Measurements from ENCODE around the gene MST1.

MST1 gene

DNA sequence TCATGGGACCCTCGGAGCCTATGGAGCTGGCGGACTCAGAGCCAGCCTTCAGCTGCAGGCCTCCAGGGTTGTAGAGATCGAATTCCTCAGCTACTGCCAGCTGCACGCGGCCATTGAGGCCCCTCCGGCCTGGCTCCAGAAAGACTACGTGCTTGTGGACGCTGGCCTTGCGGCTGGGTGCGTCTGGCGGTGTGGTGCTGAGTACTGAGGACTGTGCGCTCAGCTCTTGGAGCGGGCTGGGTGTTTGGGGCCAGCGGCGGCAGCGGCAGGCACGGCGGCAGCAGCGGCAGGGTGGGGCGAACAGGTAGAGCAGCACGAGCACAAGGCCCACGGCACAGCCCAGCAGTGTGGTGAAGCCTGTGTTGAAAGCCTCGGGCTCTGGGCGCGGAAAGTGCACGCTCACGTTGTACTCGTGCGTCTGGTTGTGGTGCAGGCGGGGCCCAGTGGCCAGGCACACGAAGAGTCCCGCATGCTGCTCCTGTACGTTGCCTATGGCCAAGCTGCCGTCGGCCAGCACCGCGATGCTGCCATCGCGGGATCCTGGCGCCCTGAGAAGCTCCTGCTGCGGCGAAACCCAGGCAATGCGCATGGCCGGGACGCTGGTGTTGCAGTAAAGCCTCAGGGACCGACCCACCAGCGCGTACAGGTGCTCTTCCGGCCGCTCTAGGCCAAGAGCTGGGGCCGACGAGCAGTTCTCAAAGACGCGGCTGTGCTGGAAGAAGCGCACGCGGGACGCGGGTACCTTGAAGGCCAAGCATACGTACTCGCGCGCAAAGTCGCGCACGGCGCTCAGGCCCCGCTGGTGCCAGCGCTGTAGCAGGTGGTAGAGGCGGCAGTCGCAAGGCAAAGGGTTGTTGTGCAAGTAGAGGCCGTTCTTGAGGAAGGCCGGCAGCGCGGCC, 28.9 kb upstream of the MST1 start:
- no peak for DNase-seq

DNA sequence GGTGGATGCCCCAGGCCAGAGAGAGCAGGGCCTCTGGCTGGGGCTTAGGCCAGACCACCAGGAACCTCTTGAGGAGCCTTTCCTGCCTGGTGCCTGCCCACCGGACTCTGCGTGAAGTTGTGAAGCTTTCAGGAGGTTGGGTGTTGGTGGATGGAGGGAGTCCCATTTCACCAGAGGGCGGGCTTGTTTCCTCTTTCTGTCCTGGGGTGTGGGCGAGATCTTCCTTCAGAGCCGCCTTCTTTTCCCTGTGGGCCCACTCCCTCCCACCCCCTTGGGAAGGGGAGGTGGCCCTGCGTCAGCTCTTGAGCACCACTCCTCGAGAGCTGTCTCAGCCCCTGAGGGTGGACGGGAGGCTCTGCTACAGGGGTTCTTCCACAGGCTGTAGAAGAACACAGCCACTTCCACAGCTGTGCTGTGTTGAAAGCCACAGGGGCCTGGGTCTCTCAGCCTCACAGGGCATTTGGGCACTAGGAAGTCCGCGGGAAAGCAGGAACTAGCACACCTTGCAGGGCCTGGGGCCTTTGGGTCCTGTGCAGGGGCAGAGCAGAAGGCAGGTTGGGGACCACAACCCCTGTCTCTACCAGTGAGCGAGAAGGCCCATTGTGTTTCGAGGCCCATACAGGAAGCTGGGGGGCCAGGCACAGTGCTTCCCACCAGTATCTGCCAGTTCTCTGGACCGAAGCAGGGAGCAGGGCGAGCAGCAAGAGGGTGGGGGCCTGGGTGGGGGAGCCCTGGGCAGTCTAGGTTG, 28.1 kb upstream of the MST1 start:
- no peak for DNase-seq

DNA sequence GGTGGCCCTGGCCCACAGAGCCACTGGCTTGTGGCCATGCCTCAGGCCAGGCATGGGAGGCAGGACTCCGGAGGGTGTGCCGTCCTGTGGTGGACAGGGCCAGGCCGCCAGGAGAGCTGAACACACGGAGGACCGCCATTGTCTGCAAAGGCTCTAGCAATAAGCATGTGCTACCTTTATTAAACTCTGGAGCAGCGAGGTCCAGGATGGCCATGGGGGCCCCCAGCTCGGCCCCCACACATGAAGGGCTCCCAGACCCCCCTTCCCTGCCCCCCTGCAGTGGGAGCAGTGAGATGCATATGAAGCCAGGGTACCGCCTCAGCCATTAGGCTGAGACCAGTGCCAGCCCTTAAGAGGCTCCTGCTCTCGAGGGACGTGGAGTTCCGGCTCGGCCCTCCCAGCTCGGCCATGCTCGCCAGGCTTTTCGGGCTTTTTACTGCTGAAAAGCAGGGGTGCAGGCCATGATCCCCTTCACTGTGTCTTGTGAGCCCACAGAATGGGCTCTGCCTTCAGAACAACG, 27.5 kb upstream of the MST1 start:
- no peak for DNase-seq

DNA sequence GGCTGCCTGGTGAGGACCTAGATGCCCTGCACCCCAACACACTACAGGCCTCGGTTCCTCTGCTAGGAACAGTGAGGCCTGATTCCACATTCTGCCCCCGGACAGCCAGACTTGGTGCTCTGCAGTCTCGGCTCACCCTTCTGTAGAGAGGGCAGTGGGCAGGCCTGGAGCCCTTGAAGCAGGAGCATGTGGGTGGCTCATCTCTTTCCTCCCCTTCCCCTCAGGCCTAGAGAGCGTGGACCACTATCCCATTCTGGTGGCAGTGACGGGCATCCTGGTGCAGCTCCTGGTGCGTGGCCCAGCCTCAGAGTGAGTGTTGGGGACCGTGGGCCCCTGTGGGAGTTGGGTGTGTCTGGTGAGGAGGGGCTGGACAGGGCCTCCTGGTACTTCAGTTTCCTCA, 26.9 kb upstream of the MST1 start:
- no peak for DNase-seq

DNA sequence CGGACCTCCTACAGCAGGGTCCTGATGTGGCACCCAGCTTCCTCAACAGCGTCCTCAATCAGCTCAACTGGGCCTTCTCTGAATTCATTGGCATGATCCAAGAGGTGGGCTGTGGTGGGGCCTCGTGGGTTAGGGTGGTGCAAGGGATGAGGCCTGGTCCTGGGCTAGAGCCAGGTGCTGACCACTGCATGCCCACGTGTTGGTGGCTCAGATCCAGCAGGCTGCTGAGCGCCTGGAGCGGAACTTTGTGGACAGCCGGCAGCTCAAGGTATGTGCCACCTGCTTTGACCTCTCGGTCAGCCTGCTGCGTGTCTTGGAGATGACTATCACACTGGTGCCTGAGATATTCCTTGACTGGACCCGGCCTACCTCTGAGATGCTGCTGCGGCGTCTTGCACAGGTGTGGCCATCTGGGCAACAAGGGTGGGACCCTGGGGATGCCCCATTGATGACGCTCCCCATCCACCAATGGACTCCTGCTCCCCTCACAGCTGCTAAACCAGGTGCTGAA, 26.4 kb upstream of the MST1 start:
- no peak for DNase-seq

DNA sequence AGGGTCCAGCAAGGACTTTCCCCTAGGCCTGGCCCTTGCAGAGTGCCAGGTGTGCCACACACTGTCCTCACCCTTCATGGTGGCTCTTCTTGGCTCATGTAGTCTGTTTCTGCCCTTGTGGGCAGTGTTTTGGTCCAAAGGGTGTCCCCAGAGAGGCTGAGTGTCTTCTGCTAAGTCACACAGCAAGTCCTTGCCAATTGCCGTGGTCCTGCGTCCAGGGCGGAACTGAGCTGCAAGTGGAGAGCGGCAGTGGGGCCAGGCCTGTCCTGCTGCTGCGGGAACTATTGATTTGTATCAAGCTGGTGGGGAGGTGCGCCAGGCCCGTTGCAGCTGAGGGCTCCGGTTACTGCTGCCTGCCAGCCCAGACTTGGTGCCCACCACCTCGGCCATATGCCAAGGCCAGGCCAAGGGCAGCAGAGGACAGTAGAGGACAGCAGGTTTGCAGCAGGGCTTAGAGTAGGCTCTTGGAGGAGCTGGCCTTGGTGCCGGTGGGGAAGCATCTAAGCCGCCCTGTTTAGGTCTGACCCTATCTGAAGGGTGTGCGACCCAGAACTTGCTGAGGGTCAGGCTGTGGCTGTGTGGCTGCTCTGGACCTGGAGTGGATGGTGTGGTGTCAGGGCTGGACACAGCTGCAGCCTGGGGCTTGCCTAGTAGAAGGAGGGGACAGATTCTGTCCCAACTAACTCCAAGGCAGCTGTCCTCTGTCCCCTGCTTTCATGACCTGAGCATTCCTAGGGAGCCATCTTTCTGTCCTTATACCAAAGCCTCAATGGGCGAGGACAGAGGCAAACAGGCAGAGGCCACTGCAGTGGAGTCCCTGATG, 25.7 kb upstream of the MST1 start:
- no peak for DNase-seq

DNA sequence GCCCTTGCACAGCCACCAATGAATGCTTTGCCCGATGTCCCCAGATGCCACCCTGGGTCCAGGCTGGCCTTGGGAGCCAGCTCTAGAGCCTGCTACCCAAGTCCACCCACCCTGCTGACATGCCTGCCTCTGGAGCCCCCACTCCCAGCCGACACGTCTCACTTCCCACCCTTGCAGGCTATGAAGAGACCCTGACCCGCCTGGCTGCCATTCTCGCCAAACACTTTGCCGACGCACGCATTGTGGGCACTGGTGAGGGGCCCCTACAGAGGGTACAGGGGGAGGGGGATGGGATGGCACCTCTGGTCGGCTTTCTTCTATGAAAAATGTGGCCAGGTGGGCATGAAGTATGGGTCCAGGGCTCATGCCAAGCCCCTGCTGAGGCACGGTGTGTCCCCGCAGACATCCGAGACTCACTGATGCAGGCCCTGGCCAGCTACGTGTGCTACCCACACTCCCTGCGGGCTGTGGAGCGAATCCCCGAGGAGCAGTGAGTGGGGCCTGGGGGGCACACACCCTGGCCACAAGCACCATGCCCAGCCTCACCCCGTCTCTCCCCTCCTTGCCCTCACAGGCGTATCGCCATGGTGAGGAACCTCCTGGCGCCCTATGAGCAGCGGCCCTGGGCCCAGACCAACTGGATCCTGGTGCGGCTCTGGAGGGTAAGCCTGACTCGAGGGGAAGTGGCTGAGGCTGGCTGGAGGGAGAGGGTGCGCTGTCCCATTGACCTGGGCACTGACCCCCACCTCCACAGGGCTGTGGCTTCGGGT, 24.2 kb upstream of the MST1 start:
- no peak for DNase-seq

DNA sequence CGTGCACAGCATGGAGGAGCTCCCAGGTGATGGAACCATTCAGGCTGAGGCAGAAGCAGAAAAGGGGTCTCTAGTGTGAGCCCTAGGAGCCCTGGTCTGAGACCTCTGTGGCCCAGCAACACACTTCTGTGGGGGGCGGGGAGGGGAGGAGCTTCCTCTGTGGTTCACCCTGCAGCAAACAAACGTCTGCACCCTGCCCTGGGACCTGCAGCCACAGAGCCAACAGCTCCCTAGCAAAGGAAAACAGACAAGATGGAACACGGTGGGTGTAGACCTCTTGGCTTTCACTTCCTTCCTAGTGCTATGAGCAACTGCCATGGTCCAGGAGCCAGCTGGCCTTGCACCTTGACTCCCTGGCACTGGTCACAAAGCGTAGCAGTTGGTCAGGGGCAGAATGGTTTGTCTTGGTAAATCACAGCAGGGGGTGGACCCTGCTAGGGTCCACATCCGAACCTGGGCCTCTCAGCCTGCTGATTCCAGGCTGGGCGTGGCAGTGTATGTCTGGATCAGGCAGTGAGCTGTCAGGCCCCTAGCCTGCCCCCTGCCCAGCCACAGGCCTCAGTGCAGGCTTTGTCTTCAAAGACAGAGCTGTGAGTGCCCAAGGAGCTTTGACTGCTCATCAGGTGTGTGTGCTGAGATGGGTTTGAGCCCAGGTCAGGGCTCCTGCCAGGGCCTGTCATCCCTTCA, 23.5 kb upstream of the MST1 start:
- DNase-seq, result no peak

DNA sequence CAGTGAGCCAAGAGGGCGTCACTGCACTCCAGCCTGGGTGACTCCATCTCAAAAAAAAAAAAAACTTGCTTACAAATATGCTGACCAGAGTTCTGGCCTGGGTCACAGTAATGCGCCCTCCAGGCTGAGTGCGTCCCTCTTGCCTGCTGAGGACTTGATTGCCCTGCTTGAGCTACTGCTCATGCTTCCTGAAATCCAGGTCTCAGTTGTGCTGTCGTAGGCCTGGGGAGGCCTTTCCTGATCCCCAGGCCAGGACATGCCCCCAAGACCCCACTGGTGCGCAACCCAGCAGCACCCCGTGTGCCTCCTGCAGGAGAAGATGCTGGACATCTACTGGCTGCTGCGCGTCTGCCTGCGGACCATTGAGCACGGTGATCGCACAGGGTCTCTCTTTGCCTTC, 22.9 kb upstream of the MST1 start:
- DNase-seq, result no peak

DNA sequence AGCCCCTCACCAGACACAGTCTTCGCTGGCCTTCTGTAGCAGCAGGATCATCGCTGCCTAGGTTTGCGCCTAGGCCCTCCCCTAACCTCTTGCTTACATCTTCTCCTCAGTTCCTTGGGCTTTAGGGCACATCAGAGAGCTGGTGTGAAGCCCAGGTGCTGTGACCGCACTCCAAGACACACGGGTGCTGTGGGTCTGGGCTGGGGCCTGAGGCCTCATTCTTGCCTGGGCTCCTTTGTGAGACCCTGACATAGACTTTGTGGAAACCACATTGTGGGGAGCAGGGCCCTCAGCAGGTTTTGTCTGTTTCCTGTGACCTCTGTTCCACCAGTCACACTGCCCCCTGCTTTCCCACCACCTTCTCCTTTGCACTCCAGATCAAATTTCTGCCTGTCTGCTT, 22.2 kb upstream of the MST1 start:
- no peak for DNase-seq

DNA sequence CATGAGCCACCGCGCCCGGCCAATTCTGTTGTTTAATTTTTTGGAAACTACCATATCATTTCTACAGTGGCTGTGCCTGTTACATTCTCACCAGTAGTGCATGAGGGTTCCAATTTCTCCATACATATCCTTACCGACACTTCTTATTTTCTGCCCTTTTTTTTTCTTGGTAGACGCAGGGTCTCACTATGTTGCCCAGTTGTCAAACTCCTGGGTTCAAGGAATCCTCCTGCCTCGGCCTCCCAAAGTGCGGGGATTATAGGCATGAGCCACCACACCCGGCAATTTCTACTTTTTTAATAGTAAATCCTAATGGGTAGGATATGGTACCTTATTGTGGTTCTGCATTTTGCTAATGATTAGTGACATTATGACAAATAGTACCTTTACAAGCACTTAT, 20.6 kb upstream of the MST1 start:
- no peak for DNase-seq

DNA sequence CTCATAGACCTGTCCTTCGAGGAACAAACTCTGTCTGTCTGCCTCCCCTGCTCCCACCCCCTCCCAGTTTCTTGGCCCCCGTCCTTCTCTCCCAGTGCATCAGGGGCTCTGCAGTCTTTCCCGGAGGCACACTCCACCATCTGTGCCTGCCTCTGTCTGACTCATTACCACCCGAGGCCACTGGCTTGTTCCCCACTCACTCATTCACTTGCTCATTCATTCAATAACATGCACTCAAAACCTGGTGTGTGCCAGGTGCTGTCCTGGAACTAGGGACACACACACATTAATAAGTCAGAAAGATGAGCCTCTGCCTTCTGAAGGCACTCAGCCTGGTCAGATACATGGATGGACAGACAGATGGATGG, 17.8 kb upstream of the MST1 start:
- no peak for DNase-seq

DNA sequence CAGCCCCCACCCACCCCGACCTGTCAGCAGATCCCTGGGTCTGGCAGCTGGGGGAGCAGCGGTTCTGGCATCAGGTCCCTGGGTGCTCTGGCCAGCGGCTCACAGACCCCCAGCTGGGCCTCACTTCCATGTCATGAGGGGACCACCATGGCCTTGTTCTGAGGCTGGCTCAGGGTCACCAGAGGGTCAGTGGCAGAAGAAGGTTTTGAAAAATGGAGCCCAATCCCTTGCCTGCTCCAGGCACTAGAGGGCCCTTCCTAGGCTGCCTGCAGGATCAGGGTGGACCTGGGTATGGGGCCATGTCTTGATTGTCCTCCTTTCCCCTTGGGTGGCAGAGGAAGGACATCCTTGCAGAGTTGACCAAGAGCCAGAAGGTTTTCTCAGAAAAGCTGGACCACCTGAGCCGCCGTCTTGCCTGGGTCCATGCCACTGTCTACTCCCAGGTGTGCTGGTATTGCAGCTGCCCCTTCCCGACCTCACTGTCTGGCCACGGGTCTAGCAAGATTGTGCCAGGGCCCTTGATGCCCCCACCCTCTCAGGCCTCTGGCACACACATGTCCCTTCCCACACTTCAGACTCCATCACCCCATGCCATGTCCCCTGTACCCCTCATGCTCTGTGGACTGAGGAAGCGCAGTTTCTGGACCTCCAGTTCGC, 17.3 kb upstream of the MST1 start:
- no peak for DNase-seq

DNA sequence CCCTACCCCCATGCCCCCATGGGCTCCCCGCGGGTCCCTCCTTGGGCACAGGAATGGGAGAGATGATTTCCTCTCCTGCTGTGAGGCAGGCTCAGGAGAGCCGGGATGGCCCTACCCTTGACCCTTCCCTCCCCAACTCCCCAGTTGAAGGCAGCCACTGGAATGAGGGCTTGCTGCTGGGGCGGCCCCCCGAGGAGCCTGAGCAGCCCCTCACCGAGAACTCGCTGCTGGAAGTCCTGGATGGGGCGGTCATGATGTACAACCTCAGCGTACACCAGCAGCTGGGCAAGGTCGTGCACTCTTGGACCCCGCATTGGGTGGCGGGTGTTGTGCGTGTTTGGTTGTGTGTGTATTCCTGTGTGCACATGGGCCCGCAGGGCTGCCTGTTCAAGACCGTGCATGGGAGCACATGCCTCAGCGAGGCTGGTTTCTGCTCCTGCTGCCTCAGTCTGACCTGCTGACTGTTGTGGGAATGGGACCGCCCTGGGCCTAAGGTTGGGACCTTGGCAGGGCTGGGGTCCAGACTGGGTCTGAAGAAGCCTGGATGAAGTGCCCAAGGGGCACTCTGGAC, 16.2 kb upstream of the MST1 start:
- no peak for DNase-seq

DNA sequence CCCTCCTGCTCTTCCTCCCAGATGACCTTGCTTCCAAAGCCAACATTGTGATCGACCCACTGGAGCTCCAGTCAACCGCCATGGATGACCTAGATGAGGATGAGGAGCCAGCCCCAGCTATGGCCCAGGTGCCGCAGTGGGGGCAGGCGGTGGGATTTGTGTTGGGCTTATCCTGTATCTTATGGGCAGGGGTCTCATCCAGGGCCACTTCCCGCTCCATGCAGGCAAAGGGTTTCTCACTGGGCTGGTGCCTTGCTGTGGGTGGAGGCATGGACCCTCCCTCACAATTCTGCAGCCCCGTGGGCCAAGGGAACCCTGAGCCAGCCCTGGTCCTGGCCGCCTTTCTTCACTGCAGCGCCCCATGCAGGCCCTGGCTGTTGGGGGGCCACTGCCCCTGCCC, 15.4 kb upstream of the MST1 start:
- DNase-seq, result no peak

DNA sequence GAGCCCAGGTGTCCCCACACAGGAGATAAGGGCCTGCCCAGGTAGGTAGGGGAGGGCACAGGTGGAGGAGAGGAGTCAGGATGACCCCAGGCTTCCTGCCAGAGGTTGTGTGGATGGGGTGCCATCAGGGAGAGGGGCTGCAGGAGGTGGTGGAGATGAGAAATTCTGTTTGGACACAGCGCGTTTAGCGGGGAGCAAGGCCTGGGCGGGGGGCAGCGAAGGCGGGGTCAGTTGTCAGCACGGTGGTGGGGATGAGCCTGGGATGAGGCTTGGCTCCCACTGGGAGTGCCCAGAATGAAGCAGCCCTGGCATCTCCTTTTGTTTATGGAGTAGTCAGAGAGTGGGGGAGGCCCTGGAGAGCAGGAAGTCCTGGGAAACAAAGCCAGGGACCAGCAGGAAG, 14.7 kb upstream of the MST1 start:
- no peak for DNase-seq

DNA sequence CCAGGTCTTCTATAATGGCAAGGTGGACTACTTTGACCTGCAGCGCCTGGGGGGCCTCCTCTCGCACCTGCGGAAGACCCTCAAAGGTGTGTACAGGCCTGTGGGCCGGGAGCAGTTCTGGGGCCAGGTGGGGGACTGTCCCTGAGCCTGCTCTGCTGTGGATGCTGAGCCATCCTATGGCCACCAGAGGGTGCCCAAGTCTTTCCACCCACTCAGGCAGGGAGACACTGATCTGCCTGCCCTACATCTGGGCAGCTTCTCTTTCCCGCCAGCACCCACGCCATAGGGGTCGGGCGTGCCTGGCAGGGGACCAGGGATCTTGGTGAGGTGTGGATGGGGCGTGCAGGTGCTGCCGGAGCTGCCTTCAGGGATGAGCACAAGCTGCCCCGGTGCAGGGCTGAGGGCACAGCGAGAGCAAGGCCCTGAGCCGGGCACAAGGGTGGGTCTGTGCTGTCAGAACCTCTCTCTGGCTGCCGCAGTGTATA, 14.2 kb upstream of the MST1 start:
- no peak for DNase-seq

DNA sequence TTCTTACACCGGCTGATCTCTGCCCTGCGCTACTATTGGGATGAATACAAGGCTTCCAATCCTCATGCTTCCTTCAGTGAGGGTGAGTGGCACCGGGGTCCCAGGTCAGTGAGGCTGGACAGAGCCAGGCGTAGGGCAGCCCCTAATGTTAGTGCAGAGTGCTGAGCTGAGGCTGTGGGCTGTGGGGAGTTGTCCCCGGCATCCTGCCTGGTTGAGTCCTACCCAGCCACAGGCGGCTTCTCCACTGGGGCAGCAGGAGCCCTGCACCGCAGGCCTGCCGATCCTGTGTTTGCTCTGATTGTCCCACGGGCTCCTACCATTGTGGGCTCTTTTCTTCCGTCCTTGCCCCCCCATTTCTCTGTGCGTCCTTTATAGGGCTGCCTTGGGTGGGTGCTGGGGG, 13.4 kb upstream of the MST1 start:
- no peak for DNase-seq

DNA sequence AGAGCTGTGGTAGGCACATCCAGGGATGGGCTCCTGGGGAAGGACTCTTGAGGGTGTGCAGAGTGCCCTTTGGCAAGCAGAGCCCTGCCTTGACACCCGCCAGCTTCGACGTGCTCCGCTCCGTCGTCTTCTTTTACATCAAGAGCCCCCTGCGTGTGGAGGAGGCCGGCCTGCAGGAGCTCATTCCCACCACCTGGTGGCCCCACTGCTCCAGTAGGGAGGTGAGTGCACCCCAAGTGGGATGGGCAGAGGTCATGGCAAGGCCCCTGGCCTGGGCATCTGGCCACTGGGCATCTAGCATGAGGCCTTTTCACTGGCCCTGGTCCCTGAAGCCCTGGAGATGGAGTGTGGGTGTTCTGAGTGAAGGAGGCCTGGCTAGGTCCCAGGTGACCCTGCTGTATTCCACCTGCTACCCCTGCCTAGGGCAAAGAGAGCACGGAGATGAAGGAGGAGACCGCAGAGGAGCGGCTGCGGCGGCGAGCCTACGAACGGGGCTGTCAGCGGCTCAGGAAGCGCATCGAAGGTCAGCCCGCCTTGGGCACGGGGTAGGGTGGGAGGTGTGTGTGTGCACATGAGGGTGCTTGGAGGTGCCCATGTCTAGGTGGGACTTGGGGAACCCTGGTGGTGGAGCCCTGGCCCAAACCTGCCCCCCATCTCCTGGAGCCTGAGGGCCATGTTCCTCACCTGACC, 12.3 kb upstream of the MST1 start:
- no peak for DNase-seq

Measured in SIG-M5 (cell line).